Activated T-helper 1 cell treated with Interleukin-2 at 50 U/mL for 16 hours (primary cell): ENCODE results near the gene MACROD1.
"Not testable (repeated sequence)": the region's sequence is repeated elsewhere in the genome, so short reads cannot be mapped to it uniquely, and the experiment has no call there.

ENCODE experiments used
- DNase-seq: peaks from one replicate; pipeline ENCODE4 v3.0.0-alpha.2; 2020; ENCODE audit warnings: low read depth

The MACROD1 gene

DNA sequence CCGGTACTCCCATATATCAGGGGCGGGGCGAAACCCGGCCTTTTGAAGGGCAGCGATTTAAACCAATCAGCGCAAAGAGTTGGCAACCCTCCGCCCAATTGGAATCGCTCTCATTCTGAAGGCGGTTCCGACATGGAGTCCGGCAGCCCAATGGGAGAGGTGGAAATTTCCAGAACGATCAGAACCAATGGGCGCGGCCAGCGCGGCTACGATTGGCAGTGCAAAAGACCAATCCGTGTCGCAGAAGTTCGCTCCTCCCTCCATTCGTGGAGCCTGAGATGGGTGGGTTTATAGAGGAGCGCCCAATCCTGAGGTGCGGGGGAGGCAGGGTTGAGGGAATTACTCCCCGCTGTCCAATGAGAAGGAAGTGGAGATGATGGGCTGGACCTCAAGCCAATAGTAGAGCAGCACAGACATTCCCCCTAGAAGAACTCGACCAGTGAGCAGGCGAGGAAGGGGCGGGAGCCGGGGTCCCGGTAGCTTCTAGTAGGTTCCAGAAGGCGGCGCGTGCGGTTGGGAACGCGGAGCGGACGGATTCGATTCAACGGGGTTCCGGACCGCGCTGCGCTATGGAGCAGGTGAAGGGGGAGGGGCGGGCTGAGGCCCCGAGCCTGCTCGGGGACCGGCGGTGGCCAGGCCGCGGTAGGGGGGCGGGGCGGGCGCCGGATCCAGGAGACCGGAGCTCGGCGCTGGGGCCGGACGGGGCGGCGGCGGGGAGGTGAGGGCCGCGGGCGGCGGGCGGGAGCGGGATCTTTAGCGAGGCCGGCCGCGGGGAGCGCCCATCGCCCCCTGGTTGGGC, 20.0 kb upstream of the MACROD1 start, which contains the start of gene STIP1:
STIP1 (plus strand) TSS at position 479 of the 799 bp plus-strand sequence; CDS start at position 570, 91 bp downstream.
- DNase-seq = peak; percentile 97

DNA sequence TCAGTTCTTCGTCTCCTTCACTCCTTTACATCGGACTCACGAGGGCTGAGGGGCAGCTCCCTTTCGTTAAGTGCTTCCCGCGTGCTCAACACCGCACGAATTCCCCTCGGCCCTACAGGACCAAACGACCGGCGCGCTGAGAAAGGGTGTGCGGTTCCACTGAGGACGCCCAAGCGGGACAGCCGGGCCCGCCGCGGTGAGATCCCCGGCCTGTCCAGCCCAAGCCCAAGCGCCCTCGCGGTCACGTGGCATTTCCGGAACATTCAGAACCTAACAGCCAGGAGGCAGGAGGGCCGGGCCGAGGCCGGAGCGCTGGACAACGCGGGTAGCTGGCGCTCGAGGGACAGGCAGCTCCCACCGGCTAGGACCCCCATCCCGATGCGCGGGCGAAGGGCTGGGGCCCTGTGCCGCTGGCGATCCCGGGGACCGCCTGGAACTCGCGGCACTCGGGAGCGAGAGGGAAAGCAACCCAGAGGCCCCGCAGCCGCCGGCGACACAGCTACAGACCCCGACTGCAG, 19.3 kb upstream of the MACROD1 start:
- DNase-seq = no peak

DNA sequence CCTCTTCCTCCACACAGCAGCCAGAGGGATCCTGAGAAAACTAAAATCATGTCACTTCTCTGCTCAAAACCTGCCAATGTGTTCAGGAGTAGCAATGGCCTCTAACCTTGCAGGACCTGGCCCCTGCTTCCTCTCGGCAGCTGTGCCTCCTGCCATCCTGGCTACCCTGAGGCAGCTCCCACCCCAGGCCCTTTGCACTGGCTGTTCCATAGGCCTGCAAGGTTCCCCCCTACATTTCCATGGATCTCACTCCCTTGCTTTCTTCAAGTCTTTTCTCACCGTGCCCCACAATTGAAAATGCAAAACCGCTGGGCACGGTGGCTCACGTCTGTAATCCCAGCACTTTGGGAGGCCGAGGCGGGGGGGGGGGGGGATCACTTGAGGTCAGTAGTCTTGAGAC, 18.0 kb upstream of the MACROD1 start:
- DNase-seq = no peak

GRCh38 chr11:64181506-64182411, 15.8 kb upstream of the MACROD1 start:
- DNase-seq = no peak

DNA sequence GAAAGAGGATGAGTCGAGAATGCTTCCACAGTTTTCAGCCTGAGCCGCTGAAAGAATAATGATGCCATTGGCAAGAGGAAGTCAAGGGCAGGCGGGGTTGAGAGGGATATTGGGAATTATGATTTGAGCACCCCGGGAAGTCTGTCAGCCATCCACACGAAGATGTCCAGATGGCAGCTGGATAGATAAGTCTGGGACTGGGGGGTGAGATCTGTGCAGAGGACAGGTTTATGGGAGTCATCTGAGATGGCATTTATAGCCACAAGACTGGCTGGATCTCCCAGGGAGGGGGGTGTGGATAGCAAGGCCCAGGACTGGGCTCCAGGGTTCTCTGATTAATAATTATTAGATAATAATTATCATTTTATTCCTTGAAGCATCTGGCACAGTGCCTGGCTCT, 15.0 kb upstream of the MACROD1 start:
- no peak for DNase-seq

DNA sequence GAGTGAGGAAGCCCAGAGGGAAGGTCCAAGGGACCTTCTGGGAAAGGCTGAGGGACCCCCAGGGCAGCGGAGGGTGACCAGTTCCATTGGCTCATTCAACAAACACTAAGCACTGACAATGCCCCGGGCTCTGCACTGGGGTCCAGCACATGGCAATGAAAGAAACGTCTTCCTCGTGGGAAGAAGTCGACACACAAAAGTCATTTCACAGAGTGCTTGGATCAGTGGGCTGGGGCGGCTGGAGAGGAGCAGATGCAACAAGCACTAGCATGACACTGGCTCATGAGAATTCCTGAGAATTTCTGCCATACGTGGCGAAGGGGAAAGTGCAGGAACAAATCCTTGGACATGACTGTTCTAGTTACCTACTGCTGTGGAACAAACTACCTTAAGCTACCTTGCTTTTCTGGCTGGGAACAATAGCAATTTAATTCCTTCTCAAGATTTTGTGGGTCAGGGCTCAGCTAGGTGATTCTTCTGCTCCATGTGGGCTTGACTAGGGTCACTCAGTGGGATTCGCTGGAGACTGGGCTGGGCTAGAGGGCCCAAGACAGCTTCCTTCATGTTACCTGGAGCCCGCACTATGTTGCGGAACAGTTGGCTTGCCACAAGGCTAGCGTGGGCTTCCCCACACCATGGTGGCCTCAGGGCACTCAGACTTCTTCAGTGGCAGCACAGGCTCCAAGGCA, 13.2 kb upstream of the MACROD1 start:
- no peak for DNase-seq

DNA sequence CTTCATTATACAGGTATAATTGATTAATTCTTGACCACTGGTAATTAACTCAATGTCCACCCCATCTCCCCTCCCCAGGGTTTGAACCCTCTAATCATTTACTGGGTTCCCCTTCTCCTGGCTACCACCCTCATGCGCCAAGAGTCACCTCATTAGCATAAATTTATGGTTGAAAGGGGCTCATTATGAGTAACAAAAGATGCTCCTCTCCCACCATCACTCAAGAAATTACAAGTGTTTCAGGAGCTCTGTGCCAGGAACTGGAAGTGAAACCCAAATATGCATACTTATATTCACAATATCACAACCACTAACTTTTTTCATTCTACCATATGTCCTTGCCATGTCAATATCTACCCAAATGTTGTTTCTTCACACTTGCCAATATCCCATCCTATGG, 12.3 kb upstream of the MACROD1 start:
- DNase-seq = no peak

DNA sequence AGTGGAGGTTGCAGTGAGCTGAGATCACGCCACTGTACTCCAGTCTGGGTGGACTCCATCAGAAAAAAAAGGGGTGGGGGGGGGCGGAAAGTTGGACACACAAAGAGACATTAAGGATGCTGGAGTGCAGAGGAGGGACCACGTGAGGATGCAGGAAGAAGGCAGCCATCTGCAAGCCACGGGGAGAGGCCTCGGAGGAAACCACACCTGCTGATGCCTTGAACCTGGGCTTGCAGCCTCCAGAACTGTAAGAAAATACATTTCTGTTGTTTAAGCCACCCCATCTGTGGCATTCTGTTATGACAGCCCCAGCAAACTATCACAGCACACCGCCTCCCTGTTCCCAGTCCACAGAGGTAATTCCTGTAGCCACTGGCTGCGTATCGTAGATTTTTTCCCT, 10.8 kb upstream of the MACROD1 start:
- DNase-seq = no peak

GRCh38 chr11:64173616-64174355, 7.9 kb upstream of the MACROD1 start:
- no peak for DNase-seq

GRCh38 chr11:64170419-64170818, 4.5 kb upstream of the MACROD1 start:
- no peak for DNase-seq

DNA sequence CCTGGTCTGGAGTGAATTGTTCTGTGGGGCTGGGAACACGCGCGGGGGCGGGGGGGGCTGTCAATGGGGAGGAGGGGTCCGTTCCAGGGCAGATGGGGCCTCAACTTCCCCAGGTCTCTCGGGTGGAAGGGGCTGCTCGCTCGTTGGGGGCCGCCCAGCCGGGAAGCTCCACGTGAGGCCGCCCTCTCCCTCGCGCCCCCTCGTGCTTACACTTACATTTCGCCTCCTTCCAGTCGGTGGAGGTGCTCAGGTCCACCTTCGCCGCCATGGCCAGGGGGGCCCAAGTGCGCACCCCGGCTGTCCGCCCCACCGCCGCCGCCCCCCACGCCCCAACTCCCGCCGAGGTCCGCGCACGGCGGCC, 452 bp downstream of the MACROD1 start:
- no peak for DNase-seq

DNA sequence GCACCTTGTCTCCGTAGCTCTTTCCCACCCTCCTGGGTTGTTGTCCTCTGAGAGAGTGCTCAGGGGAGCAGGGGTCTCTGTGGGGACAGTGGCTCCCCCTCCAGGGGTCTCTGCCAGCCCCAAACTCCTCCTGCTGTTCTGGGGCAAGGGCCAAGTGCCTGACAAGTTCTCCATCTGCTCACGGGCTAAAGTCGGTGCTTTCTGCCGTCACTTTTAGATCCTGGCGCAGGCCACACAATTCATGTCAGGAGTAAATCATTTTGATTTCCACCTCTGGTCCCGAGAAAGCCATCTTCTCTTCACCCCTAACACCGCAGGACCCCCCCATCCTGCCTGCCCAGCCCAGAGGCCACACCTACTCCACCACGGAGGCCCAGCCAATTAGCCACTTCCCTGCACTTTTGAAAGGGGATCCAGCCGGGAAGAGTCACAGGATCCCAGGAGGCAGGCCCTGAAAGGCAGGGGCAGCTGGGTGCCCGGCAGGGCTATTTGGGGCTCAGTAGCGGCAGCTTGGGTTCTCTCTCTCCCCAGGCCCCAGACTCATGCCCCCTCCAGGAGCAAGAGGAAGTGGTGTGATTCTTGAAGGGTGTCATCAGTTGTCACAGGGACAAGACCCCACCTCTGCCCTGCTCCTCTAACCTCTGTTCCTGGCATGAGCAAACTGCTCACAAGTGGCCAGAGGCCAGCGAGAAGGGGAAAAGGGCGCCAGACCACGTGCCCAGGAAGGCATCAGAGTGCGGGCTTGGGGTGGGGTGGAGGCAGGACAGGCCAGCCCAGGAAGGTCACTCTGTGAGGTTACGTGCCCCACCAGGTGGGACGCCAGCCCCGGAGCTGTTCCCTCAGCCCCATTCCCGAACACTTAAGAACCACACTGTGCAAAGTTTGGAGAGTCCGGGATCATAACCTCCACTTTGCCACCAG, 1.3 kb downstream of the MACROD1 start:
- no peak for DNase-seq

- DNase-seq = no peak
These were observed 2.0 kb downstream of the MACROD1 start for GRCh38 chr11:64163951-64164350.

DNA sequence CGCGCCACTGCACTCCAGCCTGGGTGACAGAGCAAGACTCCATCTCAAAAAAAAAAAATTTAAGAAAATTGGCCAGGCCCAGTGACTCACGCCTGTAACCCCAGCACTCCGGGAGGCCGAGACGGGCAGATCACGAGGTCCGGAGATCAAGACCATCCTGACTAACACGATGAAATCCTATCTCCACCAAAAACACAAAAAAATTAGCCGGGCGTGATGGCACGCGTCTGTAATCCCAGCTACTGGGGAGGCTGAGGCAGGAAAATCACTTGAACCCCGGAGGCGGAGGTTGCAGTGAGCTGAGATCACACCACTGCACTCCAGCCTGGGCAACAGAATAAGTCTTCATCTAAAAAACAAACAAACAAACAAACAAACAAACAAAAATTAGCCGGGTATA, 3.1 kb downstream of the MACROD1 start:
- not testable (repeated sequence) for DNase-seq

DNA sequence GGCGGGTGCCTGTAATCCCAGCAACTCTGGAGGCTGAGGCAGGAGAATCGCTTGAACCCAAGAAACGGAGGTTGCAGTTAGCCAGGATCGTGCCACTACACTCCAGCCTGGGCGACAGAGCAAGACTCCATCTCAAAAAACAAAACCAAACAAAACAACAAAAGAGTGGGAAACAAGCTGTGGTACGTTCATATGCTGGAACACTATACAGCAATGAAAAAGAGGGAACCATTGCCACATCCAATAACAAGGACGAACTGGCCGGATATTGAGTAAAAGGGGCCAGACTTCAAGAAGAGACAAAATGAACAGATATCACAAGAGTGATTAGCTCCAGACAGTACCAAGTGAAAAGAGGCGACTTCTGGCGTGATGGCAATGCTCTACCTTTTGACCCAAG, 4.9 kb downstream of the MACROD1 start:
- DNase-seq = no peak

DNA sequence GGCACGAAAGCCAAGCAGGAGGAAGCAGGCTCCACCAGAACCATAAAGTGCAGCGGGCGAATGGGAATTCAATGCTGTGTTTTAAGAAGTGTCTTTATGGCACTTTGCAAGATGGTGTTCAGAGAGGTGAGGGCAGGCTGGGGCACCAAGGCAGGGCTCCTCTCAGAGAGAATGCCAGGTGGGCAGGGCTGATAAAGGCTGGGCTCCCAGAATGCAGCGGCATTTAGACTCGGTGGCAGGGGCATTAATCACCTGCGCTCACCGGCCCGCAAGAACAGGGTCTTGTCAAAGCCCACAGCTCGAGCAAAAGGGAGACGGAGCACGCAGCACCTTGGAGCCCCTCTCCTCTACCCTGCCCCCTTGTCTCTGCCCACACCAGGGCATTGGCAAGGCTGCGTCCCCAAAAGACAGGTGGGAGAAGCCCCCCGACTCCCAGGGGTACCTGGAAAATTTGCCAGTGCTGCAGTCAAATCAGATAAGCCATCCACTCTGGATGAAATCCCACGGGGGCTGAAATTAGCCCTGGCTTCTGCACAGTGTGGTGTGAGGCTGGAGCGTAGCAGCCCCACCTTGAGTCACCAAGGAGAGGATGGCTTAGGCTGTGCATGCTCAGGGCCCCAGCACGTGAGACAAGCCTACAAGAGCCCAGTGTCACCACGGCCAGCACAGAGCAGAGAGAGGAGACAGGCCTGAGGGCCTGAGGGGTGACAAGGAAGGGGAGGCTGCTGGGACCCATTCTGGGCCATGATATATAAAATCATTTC, 8.1 kb downstream of the MACROD1 start:
- no peak for DNase-seq

DNA sequence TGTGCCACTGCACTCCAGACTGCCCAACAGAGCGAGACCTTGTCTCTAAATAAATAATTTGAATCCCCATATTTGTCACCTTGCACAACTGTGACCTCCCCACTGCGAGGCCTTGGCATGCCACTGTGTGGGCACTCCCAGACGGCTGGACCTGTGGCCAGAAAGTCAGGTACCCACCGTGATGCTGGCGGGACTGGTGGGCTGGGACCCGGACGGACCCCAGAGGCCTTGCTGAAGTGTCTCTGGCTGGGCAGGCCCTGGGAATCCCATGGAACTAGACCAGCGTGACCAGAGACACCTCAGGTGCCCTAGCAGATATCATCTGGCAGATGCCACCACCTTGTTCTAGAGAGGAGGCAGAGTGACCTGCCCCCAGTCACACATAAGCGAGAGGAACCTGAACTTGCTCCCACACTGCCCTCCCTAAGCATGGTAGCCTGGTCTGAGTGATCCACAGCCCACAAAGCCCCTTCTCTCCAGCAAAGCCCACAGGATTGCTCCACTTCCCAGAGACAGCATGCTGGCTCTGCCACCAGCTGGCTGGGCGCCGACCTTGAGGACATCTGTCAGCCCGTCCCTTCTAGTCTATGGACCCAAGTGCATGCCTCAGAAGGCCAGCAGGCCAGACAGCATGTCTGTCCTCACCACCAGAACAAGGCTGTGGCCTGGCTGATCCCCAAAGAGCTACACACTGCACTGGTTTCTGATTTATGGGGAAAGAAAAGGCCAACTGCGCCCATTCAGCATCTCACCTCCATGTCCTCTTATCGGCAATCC, 9.5 kb downstream of the MACROD1 start:
- DNase-seq = no peak

DNA sequence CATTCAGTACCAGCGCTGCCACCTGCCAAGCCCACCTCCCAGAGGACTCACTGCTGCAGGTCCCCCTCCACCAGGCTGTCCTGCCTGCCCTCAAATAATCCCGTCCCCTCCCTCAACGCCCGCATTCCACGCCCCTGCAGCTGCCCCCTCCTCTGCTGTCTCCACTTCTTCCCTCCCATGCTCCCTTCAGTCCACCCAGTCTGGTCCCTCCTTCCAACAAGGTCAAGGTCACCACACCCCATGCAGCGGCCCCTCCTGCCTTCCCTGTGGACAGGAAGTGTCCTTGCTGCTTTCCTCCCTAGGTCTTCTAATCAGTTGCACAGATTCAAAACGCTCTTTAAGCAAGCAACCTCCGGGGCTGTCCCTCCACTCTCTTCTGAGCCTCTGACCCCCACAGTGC, 12.1 kb downstream of the MACROD1 start:
- DNase-seq = no peak
